ENCODE data around the gene TUBGCP2. TPM values are rescaled to one million over a fixed set of nuclear protein-coding genes. Genes with fewer than 3 reads are reported as not detected.

TUBGCP2 gene
- polyA plus RNA-seq, 3 donors: 25.9 to 78.6 (median 39.3) TPM

- Mint-ChIP-seq H3K27me3 (ENCODE audit: low read depth in 3 of 3) (peaks cover 0 to 15% (median 2%) of the 10 kb centered on the region in 3 donors), H3K27ac (peak overlapping the region; percentile 99 to 100 (median 100)), H3K4me3 (peak overlapping the region; percentile 83 to 91), H3K4me1 (peaks cover 57% of the 10 kb centered on the region), H3K36me3 (peaks cover 30 to 35% of the 10 kb centered on the region in 2 donors), H3K9me3 (peaks cover 0 to 2% (median 0%) of the 10 kb centered on the region in 7 donors)
- Histone ChIP-seq H3K4me1 (ENCODE audit: control insufficient read depth in 1 of 2, insufficient read depth in 2 of 2, low read length in 2 of 2) (peaks cover 73 to 83% of the 10 kb centered on the region in 2 donors), H2AFZ (ENCODE audit: insufficient read depth, low read depth, low read length, poor library complexity, severe bottlenecking) (no peak overlapping the region), H4K20me1 (ENCODE audit: insufficient read depth, low read length) (peaks cover 31% of the 10 kb centered on the region), H3K4me2 (replicated peaks; ENCODE audit: extremely low read depth, low read length, poor library complexity, severe bottlenecking) (peak overlapping the region; percentile 99), H3K9me3 (replicated peaks in 1 of 2; ENCODE audit: control insufficient read depth in 1 of 2, insufficient read depth in 1 of 2, low read length in 2 of 2) (no peaks in the 10 kb centered on the region), H3K27ac (ENCODE audit: low read depth in 1 of 2, low read length in 2 of 2) (peak overlapping the region; percentile 96 to 99), H3K79me2 (ENCODE audit: insufficient read depth, low read length) (peaks cover 32% of the 10 kb centered on the region), H3K4me3 (replicated peaks in 1 of 3; ENCODE audit: low read depth in 2 of 3, low read length in 3 of 3) (peak overlapping the region in 1 of 3 experiments; percentile 94), H3K9ac (ENCODE audit: insufficient read depth, low read length, poor library complexity, severe bottlenecking) (peak overlapping the region; percentile 97), H3K36me3 (replicated peaks in 1 of 2; ENCODE audit: control insufficient read depth in 1 of 2, insufficient read depth in 2 of 2, low read length in 2 of 2) (peaks cover 30 to 36% of the 10 kb centered on the region in 2 donors), H3K27me3 (ENCODE audit: control insufficient read depth in 2 of 2, insufficient read depth in 2 of 2, low read length in 2 of 2) (no peaks in the 10 kb centered on the region)
- intact Hi-C loops (cut with micrococcal nuclease): loop anchor here (2.0 kb wide), 3 partner anchors 15 to 31 kb away; partner anchors contain the start of genes TUBGCP2 (in 1 of the 2) and ZNF511 (in 1 of the 2)
- WGBS (ENCODE audit: insufficient coverage): 16% methylated on average over 9 of the region's 12 CpGs
- peak; percentile 62 to 70 (median 70) for DNase-seq
- TF ChIP-seq CTCF (IDR thresholded peaks at IDR 0.05): no peak
Measured at GRCh38 chr10:133277993-133278576, 30.6 kb downstream of the TUBGCP2 start.

DNA sequence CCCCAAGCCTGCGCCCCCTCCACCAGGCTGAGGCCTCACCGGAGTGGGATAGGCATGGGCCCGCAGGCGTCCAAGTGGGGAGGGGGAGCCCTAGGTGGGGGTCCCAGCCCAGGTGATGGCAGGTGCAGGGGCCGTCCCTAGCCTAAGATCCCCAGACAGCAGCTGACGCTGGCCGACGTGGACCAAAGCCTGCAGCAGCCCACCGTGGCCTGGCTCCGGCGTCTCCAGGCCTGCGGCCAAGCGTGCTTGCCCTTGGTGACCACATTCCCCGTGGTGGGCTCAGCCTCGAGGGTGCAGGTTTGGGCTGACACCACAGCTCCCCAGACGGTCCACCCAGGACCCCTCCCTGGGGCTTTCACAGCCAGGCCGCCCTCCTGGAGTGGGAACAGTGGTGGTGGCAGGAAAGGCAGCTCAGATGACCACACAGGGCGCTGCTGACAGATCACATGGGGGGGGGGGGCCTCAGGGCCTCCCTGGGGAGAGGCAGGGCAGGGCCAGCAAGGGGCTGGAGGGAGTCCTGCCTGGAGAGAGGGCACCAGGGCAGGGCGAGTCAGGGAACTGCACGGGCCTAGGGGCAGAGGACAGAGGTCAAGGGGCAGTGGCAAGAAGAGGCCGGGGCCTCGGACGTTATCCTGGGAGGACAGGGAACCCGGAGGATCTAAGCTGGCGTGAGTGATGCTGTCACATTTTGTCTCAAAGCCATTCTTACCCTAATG, 31.2 kb downstream of the TUBGCP2 start:
- peaks cover 57% of the 10 kb centered on the region for H3K4me1 Mint-ChIP-seq
- H3K36me3 ChIP-seq (replicated peaks in 1 of 2; ENCODE audit: control insufficient read depth in 1 of 2, insufficient read depth in 2 of 2, low read length in 2 of 2): peaks cover 30 to 36% of the 10 kb centered on the region in 2 donors
- no peaks in the 10 kb centered on the region for H3K27me3 ChIP-seq (ENCODE audit: control insufficient read depth in 2 of 2, insufficient read depth in 2 of 2, low read length in 2 of 2)
- peaks cover 0 to 2% (median 0%) of the 10 kb centered on the region in 7 donors for H3K9me3 Mint-ChIP-seq
- H3K4me2 ChIP-seq (replicated peaks; ENCODE audit: extremely low read depth, low read length, poor library complexity, severe bottlenecking): peak overlapping the region; percentile 99
- H3K9me3 ChIP-seq (replicated peaks in 1 of 2; ENCODE audit: control insufficient read depth in 1 of 2, insufficient read depth in 1 of 2, low read length in 2 of 2): no peaks in the 10 kb centered on the region
- H3K79me2 ChIP-seq (ENCODE audit: insufficient read depth, low read length): peaks cover 36% of the 10 kb centered on the region
- H4K20me1 ChIP-seq (ENCODE audit: insufficient read depth, low read length): peaks cover 37% of the 10 kb centered on the region
- H3K4me1 ChIP-seq (ENCODE audit: control insufficient read depth in 1 of 2, insufficient read depth in 2 of 2, low read length in 2 of 2): peaks cover 73 to 83% of the 10 kb centered on the region in 2 donors
- H3K27ac Mint-ChIP-seq: peak overlapping the region; percentile 99 to 100 (median 100)
- peak overlapping the region in 1 of 3 experiments; percentile 94 for H3K4me3 ChIP-seq (replicated peaks in 1 of 3; ENCODE audit: low read depth in 2 of 3, low read length in 3 of 3)
- 88% methylated on average over 12 of the region's 25 CpGs for WGBS (ENCODE audit: insufficient coverage)
- H2AFZ ChIP-seq (ENCODE audit: insufficient read depth, low read depth, low read length, poor library complexity, severe bottlenecking): no peak overlapping the region
- no peak for TF ChIP-seq CTCF (IDR thresholded peaks at IDR 0.05)
- H3K27me3 Mint-ChIP-seq (ENCODE audit: low read depth in 3 of 3): peaks cover 0 to 15% (median 2%) of the 10 kb centered on the region in 3 donors
- intact Hi-C loops (cut with micrococcal nuclease): no loop called here
- peak overlapping the region; percentile 97 for H3K9ac ChIP-seq (ENCODE audit: insufficient read depth, low read length, poor library complexity, severe bottlenecking)
- H3K27ac ChIP-seq (ENCODE audit: low read depth in 1 of 2, low read length in 2 of 2): peak overlapping the region; percentile 96 to 99
- H3K36me3 Mint-ChIP-seq: peaks cover 26 to 34% of the 10 kb centered on the region in 2 donors
- no peak for DNase-seq
- H3K4me3 Mint-ChIP-seq: peak overlapping the region; percentile 83 to 91

Measured in CD14-positive monocyte (primary cell).